ENCODE data around the gene NIPSNAP2. TPM values are rescaled to one million over a fixed set of nuclear protein-coding genes. Genes with fewer than 3 reads are reported as not detected.

The NIPSNAP2 gene
- total RNA-seq (2013) = 61.2 TPM
- polyA plus RNA-seq (10 to 100 TPM; 43.2 to 97.5 (median 88.0) TPM), polyA minus RNA-seq (32.1 and 70.0 TPM in 2 replicates), total RNA-seq (16.3 to 71.7 (median 54.9) reads per million in 11 experiments)

DNA sequence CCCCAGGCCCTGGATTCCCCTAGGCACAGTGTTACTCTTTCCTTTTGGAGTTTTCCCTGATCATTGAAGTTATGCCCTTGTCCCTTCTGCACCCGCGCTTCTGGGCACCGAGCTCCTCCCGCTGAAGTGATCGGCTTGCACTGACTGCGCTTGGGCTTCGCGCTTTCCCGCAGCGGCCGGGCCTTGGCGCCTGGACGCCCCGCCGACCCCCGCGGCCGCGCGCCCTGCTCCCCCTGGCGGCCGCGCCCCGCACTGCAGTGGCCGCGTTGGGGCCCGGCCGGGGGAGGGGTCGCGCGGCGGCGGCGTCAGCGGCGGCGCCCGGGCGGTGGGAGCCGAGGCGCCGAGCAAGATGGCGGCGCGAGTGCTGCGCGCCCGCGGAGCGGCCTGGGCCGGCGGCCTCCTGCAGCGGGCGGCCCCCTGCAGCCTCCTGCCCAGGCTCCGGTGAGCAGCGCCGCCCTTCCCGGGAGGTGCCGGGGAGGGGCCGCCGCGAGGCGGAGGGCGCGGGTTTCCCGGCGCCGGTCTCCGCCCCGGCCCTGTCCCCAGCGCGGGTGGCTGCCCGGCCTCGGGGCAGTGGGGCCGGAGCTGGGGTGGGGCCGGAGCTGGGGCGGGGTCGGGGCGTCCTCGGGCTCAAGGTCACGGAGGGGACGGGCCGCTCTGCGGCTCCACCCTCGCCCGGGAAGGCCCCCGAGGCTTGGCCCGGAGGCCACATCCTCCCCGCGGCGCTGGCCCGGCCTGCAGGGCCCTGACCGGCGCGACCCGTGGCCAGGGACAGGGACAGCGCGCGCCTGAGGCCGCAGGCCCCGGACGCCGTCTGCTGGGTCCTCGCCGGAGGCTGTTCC, at the start of gene NIPSNAP2:
Gene NIPSNAP2 (plus strand): TSS at position 325 of the 839 bp plus-strand sequence. CDS start 25 bp downstream, at position 350.
- H3K9me3 ChIP-seq (replicated peaks in 1 of 2; ENCODE audit: control insufficient read depth in 1 of 2, insufficient read depth in 1 of 2, low read length in 2 of 2) = no peaks in the 10 kb centered on the region
- Mint-ChIP-seq H3K27ac (peak within 1 kb of the TSS; percentile 90 to 97 (median 96)), H3K9me3 (no peaks in the 10 kb centered on the region), H3K36me3 (peaks cover 17 to 21% of the 10 kb centered on the region in 2 donors), H3K27me3 (ENCODE audit: low read depth in 3 of 3) (peaks cover 0 to 9% (median 7%) of the 10 kb centered on the region in 3 donors), H3K4me3 (peak within 1 kb of the TSS; percentile 88 to 94), H3K4me1 (peaks cover 23% of the 10 kb centered on the region)
- peaks cover 0 to 5% of the 10 kb centered on the region in 2 donors for H3K27me3 ChIP-seq (ENCODE audit: control insufficient read depth in 2 of 2, insufficient read depth in 2 of 2, low read length in 2 of 2)
- H3K9ac ChIP-seq (ENCODE audit: insufficient read depth, low read length, poor library complexity, severe bottlenecking) = peak within 1 kb of the TSS; percentile 80
- peaks cover 6 to 18% of the 10 kb centered on the region in 2 donors for H3K36me3 ChIP-seq (replicated peaks in 1 of 2; ENCODE audit: control insufficient read depth in 1 of 2, insufficient read depth in 2 of 2, low read length in 2 of 2)
- TF ChIP-seq CTCF (IDR thresholded peaks at IDR 0.05) = peak; percentile 56
- H3K4me3 ChIP-seq (replicated peaks in 1 of 3; ENCODE audit: low read depth in 2 of 3, low read length in 3 of 3) = peak within 1 kb of the TSS; percentile 64 to 79 (median 66)
- peak within 1 kb of the TSS; percentile 88 to 92 for H3K27ac ChIP-seq (ENCODE audit: low read depth in 1 of 2, low read length in 2 of 2)
- under 1% methylated on average over 103 of the region's 105 CpGs for WGBS (ENCODE audit: insufficient coverage)
- peak within 1 kb of the TSS; percentile 72 for H2AFZ ChIP-seq (ENCODE audit: insufficient read depth, low read depth, low read length, poor library complexity, severe bottlenecking)
- H3K79me2 ChIP-seq (ENCODE audit: insufficient read depth, low read length) = peaks cover 41% of the 10 kb centered on the region
- H4K20me1 ChIP-seq (ENCODE audit: insufficient read depth, low read length) = peaks cover 22% of the 10 kb centered on the region
- H3K4me2 ChIP-seq (replicated peaks; ENCODE audit: extremely low read depth, low read length, poor library complexity, severe bottlenecking) = peak within 1 kb of the TSS; percentile 80
- peaks cover 18% of the 10 kb centered on the region in 2 donors for H3K4me1 ChIP-seq (ENCODE audit: control insufficient read depth in 1 of 2, insufficient read depth in 2 of 2, low read length in 2 of 2)
- peak; percentile 58 to 78 (median 77) for DNase-seq
- intact Hi-C loops (cut with micrococcal nuclease) = loop anchor here (1.0 to 10.0 kb wide), 3 partner anchors 142 to 597 kb away; partner anchors contain the start of genes CHCHD2 (in 1 of the 2) and LANCL2 (in 1 of the 2)

GRCh38 chr7:55917771-55918170, 46.6 kb upstream of the NIPSNAP2 start:
- H3K27me3 ChIP-seq (ENCODE audit: control insufficient read depth in 2 of 2, insufficient read depth in 2 of 2, low read length in 2 of 2) = no peaks in the 10 kb centered on the region

More at GRCh38 chr7:55917771-55918170, 46.6 kb upstream of the NIPSNAP2 start:
- no peaks in the 10 kb centered on the region for H3K4me1 Mint-ChIP-seq
- no peak overlapping the region for H3K27ac Mint-ChIP-seq
- Histone ChIP-seq H3K9ac (ENCODE audit: insufficient read depth, low read length, poor library complexity, severe bottlenecking) (no peak overlapping the region), H2AFZ (ENCODE audit: insufficient read depth, low read depth, low read length, poor library complexity, severe bottlenecking) (no peak overlapping the region), H3K79me2 (ENCODE audit: insufficient read depth, low read length) (no peaks in the 10 kb centered on the region), H3K4me1 (ENCODE audit: control insufficient read depth in 1 of 2, insufficient read depth in 2 of 2, low read length in 2 of 2) (no peaks in the 10 kb centered on the region), H3K27ac (ENCODE audit: low read depth in 1 of 2, low read length in 2 of 2) (no peak overlapping the region), H3K36me3 (replicated peaks in 1 of 2; ENCODE audit: control insufficient read depth in 1 of 2, insufficient read depth in 2 of 2, low read length in 2 of 2) (no peaks in the 10 kb centered on the region), H3K4me2 (replicated peaks; ENCODE audit: extremely low read depth, low read length, poor library complexity, severe bottlenecking) (no peak overlapping the region), H3K4me3 (replicated peaks in 1 of 3; ENCODE audit: low read depth in 2 of 3, low read length in 3 of 3) (no peak overlapping the region), H4K20me1 (ENCODE audit: insufficient read depth, low read length) (no peaks in the 10 kb centered on the region), H3K9me3 (replicated peaks in 1 of 2; ENCODE audit: control insufficient read depth in 1 of 2, insufficient read depth in 1 of 2, low read length in 2 of 2) (no peaks in the 10 kb centered on the region)
- H3K9me3 Mint-ChIP-seq = peaks cover 1 to 19% (median 10%) of the 10 kb centered on the region in 7 donors
- no peaks in the 10 kb centered on the region for H3K27me3 Mint-ChIP-seq (ENCODE audit: low read depth in 3 of 3)
- no peak for TF ChIP-seq CTCF (IDR thresholded peaks at IDR 0.05)
- intact Hi-C loops (cut with micrococcal nuclease) = no loop called here
- H3K36me3 Mint-ChIP-seq = peaks cover 20 to 22% of the 10 kb centered on the region in 2 donors
- no peak overlapping the region for H3K4me3 Mint-ChIP-seq
- DNase-seq = no peak
- no CpG with 5 or more reads among the region's 1 CpG for WGBS (ENCODE audit: insufficient coverage)
